ENCODE measurements around the gene TUBG1.
"Not testable (repeated sequence)": the region's sequence is repeated elsewhere in the genome, so short reads cannot be mapped to it uniquely, and the experiment has no call there.

The TUBG1 gene

DNA sequence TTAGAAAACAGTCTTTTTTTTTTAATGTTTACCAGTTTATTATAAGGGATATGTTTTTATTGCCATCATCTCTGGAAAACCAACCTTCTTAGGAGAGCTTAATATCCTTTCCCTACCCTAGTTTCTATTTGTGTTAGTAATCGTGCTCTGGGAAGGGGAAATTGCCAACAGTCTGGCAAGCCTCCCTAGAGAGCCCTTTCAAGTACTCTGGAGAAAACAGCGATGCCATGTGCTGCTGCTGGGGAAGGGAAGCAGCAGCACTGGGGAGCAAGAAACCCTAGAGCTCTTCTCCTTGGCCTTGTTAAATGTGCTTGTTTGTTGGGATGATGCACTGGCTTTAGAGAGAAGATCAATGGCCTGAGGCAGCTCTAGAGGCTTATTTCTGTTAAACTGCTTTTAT lies 10.6 kb upstream of the TUBG1 start:
- FAIRE-seq (no peak), DNase-seq (ENCODE audit: insufficient read length, low spot score) (no peak)
- TF ChIP-seq POU2F2 (IDR thresholded peaks at IDR 0.05; ENCODE audit: low read depth, low read length): no peak
- no peak for TF ChIP-seq SPI1 (IDR thresholded peaks at IDR 0.05; ENCODE audit: low read depth, low read length)
- TF ChIP-seq PAX5 (IDR thresholded peaks at IDR 0.05; ENCODE audit: insufficient read depth, low read length, severe bottlenecking): no peak
- no peak for TF ChIP-seq TAF1 (IDR thresholded peaks at IDR 0.05; ENCODE audit: low read depth, low read length)
- TF ChIP-seq POLR2AphosphoS5 (IDR thresholded peaks at IDR 0.05; ENCODE audit: low read depth, low read length): no peak
- TF ChIP-seq POLR2A (IDR thresholded peaks at IDR 0.05; ENCODE audit: low read depth, low read length): no peak

DNA sequence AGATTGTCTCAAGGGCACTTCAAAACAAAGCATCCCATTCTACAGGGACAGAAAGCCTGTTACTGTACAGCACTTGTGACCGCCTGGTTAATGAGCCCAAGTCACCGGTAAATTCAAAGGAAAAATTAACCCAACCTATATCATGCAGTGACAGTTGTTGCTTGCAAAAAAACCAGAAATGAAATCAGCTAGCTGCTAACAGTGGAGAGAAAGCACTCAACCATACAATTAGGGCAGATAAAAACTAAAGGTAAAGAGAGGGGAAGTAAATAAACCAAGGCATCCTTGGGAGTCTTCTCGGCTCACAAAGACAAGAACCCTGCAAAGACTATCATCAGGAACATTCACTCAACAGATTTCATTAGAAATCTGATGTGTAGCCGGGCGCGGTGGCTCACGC lies 6.2 kb upstream of the TUBG1 start:
- peak; percentile 48 for FAIRE-seq
- no peak for TF ChIP-seq POU2F2 (IDR thresholded peaks at IDR 0.05; ENCODE audit: low read depth, low read length)
- TF ChIP-seq POLR2AphosphoS5 (IDR thresholded peaks at IDR 0.05; ENCODE audit: low read depth, low read length): no peak
- TF ChIP-seq POLR2A (IDR thresholded peaks at IDR 0.05; ENCODE audit: low read depth, low read length): no peak
- peak; percentile 22; the same call in 1 of the 2 replicates for TF ChIP-seq SPI1 (IDR thresholded peaks at IDR 0.05; ENCODE audit: low read depth, low read length)
- no peak for DNase-seq (ENCODE audit: insufficient read length, low spot score)

DNA sequence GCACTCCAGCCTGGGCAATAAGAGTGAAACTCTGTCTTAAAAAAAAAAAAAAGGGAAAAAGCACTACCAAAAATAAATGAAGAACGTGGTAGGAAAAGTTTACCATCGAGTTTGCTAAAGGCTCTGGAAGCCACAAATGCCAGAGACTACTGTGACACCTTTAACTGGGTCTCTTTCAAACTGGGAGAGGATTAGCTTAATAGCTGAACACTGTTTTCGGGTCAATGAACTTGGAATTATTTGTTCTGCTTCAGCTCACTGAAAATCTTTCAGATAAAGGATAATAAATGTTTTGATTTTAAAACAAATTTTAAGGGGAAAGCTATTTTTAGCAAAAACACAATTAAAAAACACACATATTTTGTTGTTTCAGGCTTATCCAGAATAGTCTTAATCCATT lies 1.7 kb upstream of the TUBG1 start:
- no peak for TF ChIP-seq TAF1 (IDR thresholded peaks at IDR 0.05; ENCODE audit: low read depth, low read length)
- TF ChIP-seq SPI1 (IDR thresholded peaks at IDR 0.05; ENCODE audit: low read depth, low read length): no peak
- TF ChIP-seq POLR2AphosphoS5 (IDR thresholded peaks at IDR 0.05; ENCODE audit: low read depth, low read length): no peak
- TF ChIP-seq POLR2A (IDR thresholded peaks at IDR 0.05; ENCODE audit: low read depth, low read length): no peak
- TF ChIP-seq POU2F2 (IDR thresholded peaks at IDR 0.05; ENCODE audit: low read depth, low read length): no peak
- TF ChIP-seq PAX5 (IDR thresholded peaks at IDR 0.05; ENCODE audit: insufficient read depth, low read length, severe bottlenecking): no peak
- no peak for FAIRE-seq
- DNase-seq (ENCODE audit: insufficient read length, low spot score): no peak

DNA sequence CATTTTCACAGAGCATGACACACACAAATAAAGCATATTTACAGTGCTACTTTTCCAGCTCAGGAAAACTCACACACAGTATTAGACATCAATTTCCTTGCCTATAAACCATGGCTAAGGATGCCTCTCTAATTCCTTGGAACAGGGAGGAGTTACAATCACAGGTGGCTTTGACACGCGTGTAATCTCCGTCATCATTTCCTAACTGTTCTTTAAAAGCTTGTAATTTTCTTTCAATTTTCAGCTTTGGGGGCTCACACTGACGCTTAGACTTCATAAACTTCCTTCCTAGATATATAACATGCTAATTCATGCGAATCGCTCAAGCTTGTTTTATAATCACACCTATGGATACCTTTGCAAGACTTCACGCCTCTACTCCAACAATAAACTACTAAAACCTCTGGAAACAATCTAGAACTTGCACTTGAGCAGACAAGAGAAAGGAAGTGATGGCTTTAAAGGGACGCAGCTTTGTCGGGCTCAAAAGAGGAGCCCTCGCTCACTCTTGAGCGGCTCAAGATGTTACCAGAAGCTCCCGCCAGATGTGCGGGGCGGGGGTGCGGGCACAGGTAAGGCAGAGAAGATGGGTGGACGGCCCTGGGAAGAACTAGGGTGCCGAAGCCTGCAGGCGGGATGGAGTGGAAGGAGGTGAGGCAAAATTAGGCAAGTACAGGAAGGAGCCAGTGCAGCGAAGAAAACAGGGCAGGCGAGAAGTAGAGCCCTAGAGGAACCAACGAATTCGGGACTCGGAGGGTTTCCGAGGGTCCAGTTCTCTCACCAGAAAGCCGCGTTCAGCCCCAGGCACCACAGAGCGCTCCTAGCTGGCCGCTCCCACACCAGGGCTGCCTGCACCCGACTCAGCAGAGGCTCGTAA lies 940 bp upstream of the TUBG1 start:
- TF ChIP-seq POLR2AphosphoS5 (IDR thresholded peaks at IDR 0.05; ENCODE audit: low read depth, low read length) (no peak), SPI1 (IDR thresholded peaks at IDR 0.05; ENCODE audit: low read depth, low read length) (no peak), POLR2A (IDR thresholded peaks at IDR 0.05; ENCODE audit: low read depth, low read length) (no peak), TAF1 (IDR thresholded peaks at IDR 0.05; ENCODE audit: low read depth, low read length) (no peak), PAX5 (IDR thresholded peaks at IDR 0.05; ENCODE audit: insufficient read depth, low read length, severe bottlenecking) (no peak), POU2F2 (IDR thresholded peaks at IDR 0.05; ENCODE audit: low read depth, low read length) (no peak)
- DNase-seq (ENCODE audit: insufficient read length, low spot score) (no peak), FAIRE-seq (peak; percentile 5)

DNA sequence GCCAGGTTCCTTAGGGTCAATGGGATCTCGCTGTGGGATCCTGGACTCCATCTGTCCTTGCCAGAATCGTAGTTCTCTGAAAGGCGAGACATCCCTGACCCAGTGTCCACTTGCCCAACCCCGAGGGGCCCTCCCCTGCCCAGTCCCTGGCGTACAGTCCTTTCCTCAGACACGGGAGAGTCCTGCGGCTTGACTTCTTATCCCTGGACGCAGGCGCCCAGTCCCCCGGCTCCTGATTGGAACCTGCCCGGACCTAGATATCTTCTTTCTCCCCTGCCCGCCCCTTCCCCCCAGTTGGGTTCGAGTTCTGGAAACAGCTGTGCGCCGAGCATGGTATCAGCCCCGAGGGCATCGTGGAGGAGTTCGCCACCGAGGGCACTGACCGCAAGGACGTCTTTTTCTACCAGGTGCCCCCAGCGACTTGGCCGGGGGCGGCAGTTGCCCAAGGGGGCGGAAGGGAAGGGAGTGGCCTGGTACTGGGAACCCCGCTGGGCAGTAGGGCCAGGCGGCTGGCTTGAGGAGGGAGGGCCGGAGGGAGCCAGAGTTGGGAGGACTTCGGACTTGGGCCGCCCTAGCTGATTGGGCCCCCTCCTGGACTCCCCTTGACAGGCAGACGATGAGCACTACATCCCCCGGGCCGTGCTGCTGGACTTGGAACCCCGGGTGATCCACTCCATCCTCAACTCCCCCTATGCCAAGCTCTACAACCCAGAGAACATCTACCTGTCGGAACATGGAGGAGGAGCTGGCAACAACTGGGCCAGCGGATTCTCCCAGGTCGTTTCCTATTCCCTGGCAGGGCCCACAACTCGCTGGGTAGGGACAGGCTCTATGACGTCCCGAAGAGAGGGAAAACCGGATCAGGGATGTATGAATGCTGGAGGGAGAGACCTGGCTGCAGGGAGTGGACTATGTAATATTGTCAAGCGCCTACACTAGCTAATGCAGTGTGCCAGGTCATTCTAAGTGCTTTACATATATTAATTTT lies 625 bp downstream of the TUBG1 start:
- FAIRE-seq: peak; percentile 91
- DNase-seq (ENCODE audit: insufficient read length, low spot score): not testable (repeated sequence)

DNA sequence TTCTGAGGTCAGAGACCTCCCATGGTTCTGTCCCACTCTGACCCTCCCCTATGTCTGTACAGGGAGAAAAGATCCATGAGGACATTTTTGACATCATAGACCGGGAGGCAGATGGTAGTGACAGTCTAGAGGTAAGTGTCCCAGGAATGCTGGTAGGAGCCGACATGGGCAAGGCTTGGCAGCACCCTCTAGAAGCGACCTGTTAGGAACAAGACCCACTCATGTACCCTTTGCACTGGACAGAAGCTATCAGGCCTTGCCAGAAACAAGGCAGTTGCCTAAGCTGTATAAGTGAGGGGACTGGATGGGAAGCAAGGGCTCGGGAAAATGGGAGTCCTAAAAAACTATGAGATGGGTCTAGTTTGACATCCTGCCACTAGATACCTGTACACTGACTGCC lies 2.5 kb downstream of the TUBG1 start:
- DNase-seq (ENCODE audit: insufficient read length, low spot score) (no peak), FAIRE-seq (peak; percentile 28)
- TF ChIP-seq PAX5 (IDR thresholded peaks at IDR 0.05; ENCODE audit: insufficient read depth, low read length, severe bottlenecking) (no peak), POLR2A (IDR thresholded peaks at IDR 0.05; ENCODE audit: low read depth, low read length) (no peak), POLR2AphosphoS5 (IDR thresholded peaks at IDR 0.05; ENCODE audit: low read depth, low read length) (no peak), TAF1 (IDR thresholded peaks at IDR 0.05; ENCODE audit: low read depth, low read length) (no peak), SPI1 (IDR thresholded peaks at IDR 0.05; ENCODE audit: low read depth, low read length) (no peak), POU2F2 (IDR thresholded peaks at IDR 0.05; ENCODE audit: low read depth, low read length) (no peak)

DNA sequence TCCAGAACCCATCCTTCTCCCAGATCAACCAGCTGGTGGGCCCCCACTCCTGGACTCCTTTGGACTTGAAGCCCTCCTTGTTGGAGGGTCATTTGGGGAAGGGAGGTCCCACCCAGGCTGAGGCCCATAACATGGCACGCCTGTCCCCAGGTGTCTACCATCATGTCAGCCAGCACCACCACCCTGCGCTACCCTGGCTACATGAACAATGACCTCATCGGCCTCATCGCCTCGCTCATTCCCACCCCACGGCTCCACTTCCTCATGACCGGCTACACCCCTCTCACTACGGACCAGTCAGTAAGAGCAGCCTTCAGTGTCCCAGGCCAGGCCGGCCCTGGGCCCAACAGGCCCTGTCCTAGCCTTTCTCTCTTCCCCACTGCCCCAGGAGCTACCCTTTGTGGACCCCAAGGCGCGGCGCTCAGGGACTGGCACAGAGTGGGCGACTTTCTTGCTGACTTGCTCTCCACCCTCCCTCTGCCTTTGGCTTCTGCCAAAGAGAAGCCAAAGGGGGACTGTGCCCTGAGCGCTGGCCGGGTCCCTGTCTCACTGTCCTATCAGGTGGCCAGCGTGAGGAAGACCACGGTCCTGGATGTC lies 4.3 kb downstream of the TUBG1 start:
- no peak for FAIRE-seq

DNA sequence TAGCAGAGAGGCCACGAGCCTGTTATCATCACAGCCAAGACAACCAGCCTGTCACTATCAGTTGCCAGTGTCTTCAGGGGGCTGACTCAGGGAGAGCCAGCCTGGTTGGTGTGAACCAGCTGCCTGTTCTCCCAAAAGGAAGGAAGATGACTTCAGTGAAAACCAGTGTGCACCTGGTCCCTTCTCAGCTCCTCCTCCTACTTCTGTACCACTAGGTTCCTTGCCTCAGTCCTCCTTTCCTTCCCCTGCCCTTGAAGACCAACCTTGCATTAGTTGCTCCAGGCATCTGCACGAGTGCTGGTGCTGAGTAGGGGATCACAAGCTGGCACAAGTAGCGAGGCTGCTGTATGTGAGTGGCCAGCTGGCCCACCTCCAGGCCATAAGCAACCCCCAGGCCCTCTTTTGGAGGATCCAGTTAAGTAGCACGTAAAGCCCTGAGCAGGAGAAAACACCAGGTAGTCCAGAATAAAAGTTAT lies 8.5 kb downstream of the TUBG1 start:
- no peak for DNase-seq (ENCODE audit: insufficient read length, low spot score)
- TF ChIP-seq POU2F2 (IDR thresholded peaks at IDR 0.05; ENCODE audit: low read depth, low read length) (no peak), SPI1 (IDR thresholded peaks at IDR 0.05; ENCODE audit: low read depth, low read length) (no peak), TAF1 (IDR thresholded peaks at IDR 0.05; ENCODE audit: low read depth, low read length) (no peak), POLR2AphosphoS5 (IDR thresholded peaks at IDR 0.05; ENCODE audit: low read depth, low read length) (no peak)
- no peak for FAIRE-seq

More for the DNA sequence above, 4.3 kb downstream of the TUBG1 start:
- TF ChIP-seq POLR2AphosphoS5 (IDR thresholded peaks at IDR 0.05; ENCODE audit: low read depth, low read length): no peak
- TF ChIP-seq PAX5 (IDR thresholded peaks at IDR 0.05; ENCODE audit: insufficient read depth, low read length, severe bottlenecking): no peak
- no peak for TF ChIP-seq POLR2A (IDR thresholded peaks at IDR 0.05; ENCODE audit: low read depth, low read length)
- no peak for TF ChIP-seq TAF1 (IDR thresholded peaks at IDR 0.05; ENCODE audit: low read depth, low read length)
- no peak for TF ChIP-seq POU2F2 (IDR thresholded peaks at IDR 0.05; ENCODE audit: low read depth, low read length)
- no peak for DNase-seq (ENCODE audit: insufficient read length, low spot score)

DNA sequence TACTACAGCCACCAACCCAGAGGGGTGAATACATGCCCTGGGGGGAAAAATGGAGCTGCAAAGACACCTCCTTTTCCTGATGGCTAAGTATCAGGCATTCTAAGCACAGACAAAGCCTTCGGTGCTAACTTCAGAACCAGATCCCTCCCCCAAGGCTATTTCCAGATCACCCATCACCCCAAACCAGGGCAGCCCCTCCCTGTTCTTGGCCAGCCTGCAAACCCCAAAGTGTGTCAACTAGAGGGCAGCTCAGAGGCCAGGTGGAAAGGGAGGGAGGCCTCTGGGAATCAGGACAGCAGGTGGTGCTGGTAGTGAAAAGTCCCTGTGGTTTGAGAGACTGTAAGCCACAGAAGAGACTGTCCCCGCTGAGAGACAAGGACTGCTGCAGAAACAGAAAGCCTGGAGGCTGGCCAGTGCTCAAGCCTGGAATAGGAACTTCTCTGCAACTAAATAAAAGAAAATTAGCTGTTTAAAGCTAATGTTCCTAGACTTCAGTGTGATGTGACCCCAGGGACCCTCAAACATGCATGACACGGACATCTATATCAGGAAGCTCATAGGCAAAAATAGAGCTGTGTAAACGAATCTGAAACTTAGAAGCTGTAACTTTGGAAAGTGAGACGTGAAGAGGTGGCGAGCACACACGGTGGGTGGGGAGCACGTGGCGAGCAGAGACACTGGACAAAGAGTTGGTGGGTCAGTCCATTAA lies 9.1 kb downstream of the TUBG1 start:
- TF ChIP-seq SPI1 (IDR thresholded peaks at IDR 0.05; ENCODE audit: low read depth, low read length) (no peak), TAF1 (IDR thresholded peaks at IDR 0.05; ENCODE audit: low read depth, low read length) (no peak), PAX5 (IDR thresholded peaks at IDR 0.05; ENCODE audit: insufficient read depth, low read length, severe bottlenecking) (no peak), POLR2AphosphoS5 (IDR thresholded peaks at IDR 0.05; ENCODE audit: low read depth, low read length) (no peak), POLR2A (IDR thresholded peaks at IDR 0.05; ENCODE audit: low read depth, low read length) (no peak), POU2F2 (IDR thresholded peaks at IDR 0.05; ENCODE audit: low read depth, low read length) (peak; percentile 61; the same call in 1 of the 2 replicates)
- peak; percentile 50 for DNase-seq (ENCODE audit: insufficient read length, low spot score)
- peak; percentile 95 for FAIRE-seq

DNA sequence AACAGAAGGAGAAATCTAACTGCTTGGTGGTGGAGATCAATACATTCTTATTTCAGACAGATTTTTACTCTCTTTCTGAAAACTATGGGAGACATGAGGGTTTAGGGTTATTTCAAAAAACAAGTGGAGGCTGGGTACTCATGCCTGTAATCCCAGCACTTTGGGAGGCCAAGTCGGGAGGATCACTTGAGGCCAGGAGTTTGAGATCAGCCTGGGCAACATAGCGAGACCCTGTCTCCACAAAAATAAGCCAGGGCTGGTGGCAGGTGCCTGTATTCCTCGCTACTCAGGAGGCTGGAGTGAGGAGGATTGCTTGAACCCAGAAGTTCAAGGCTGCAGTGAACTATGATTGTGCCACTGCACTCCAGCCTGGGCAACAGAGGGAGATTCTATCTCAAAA lies 12.5 kb downstream of the TUBG1 start:
- not testable (repeated sequence) for DNase-seq (ENCODE audit: insufficient read length, low spot score); FAIRE-seq

Data from GM12891 (cell line).